K562 (cell line): Measurements from ENCODE around the gene VIT.

Experiments
- E2F6 ChIP-seq, 2 experiments: IDR thresholded peaks; 2 replicates each; pipeline ENCODE4 v1.6.1; 2011; ENCODE audit warnings: borderline replicate concordance in 1 of 2, control low read depth in 1 of 2, low read depth in 1 of 2, low read length in 1 of 2, mild to moderate bottlenecking in 1 of 2, mixed read lengths in 1 of 2, moderate library complexity in 1 of 2; ENCODE audit not compliant: insufficient read depth in 1 of 2, insufficient read length in 1 of 2, poor library complexity in 1 of 2, severe bottlenecking in 1 of 2; ENCODE audit errors: extremely low read depth in 1 of 2
- FOXM1 ChIP-seq, 2 experiments: fragments of 450-650 bp in 1 of 2; sonication (generic) in 1 of 2; formaldehyde crosslinking in 1 of 2; IDR thresholded peaks; 2 replicates each; pipeline versions ENCODE4 v1.6.1 to v1.9.0; 2017 to 2022; ENCODE audit warnings: low read depth in 2 of 2, mild to moderate bottlenecking in 2 of 2, missing genetic modification reagents in 1 of 2, moderate library complexity in 1 of 2
- HDAC1 ChIP-seq, 2 experiments: fragments of 450-650 bp; IDR thresholded peaks; 2 replicates each; pipeline ENCODE4 v1.6.1; 2016 to 2017; ENCODE audit warnings: inconsistent platforms in 1 of 2, mild to moderate bottlenecking in 1 of 2, moderate library complexity in 1 of 2
- HOMEZ ChIP-seq: fragments of 250-450 bp; sonication (Bioruptor Pico); IDR thresholded peaks from 2 replicates; pipeline ENCODE4 v1.4.0; 2020; ENCODE audit warnings: mild to moderate bottlenecking, moderate library complexity
- IRF1 ChIP-seq: sonication (generic); formaldehyde crosslinking; IDR thresholded peaks from 2 replicates; pipeline ENCODE4 v1.8.0; 2022; ENCODE audit warnings: missing genetic modification reagents, mild to moderate bottlenecking, borderline replicate concordance
- MAZ ChIP-seq, 2 experiments: fragments of 450-650 bp in 1 of 2; sonication (generic) in 1 of 2; formaldehyde crosslinking; IDR thresholded peaks in 1 of 2; conservative IDR thresholded peaks in 1 of 2; 2 replicates each; pipeline versions ENCODE4 v1.4.0 to v1.5.0; 2020; ENCODE audit warnings: mild to moderate bottlenecking in 1 of 2, missing genetic modification reagents in 1 of 2
- NR3C1 ChIP-seq: sonication (generic); formaldehyde crosslinking; IDR thresholded peaks from 2 replicates; pipeline ENCODE4 v1.8.1; 2022; ENCODE audit warnings: missing genetic modification reagents
- RAD21 ChIP-seq, 2 experiments: fragments of 250-450 bp in 1 of 2; fragments of 450-650 bp in 1 of 2; sonication (Bioruptor Pico) in 1 of 2; formaldehyde crosslinking in 1 of 2; IDR thresholded peaks in 1 of 2; conservative IDR thresholded peaks in 1 of 2; 2 replicates each; pipeline versions ENCODE4 v1.4.0 to v1.8.0; 2020 to 2022; ENCODE audit warnings: mild to moderate bottlenecking in 2 of 2, moderate library complexity in 1 of 2
- SIN3A ChIP-seq, 2 experiments: fragments of 150-350 bp in 1 of 2; IDR thresholded peaks; 2 replicates each; pipeline ENCODE4 v1.6.1; 2011 to 2016; ENCODE audit warnings: borderline replicate concordance in 2 of 2, low read depth in 2 of 2, low read length in 2 of 2, mild to moderate bottlenecking in 2 of 2, moderate library complexity in 2 of 2; ENCODE audit not compliant: control insufficient read depth in 1 of 2
- USF2 ChIP-seq: sonication (generic); formaldehyde crosslinking; IDR thresholded peaks from 2 replicates; pipeline ENCODE4 v1.5.0; 2020; ENCODE audit warnings: missing genetic modification reagents
- ZBTB33 ChIP-seq: sonication (generic); formaldehyde crosslinking; IDR thresholded peaks from 2 replicates; pipeline ENCODE4 v1.8.1; 2023; ENCODE audit warnings: mild to moderate bottlenecking, missing genetic modification reagents
- TF ChIP-seq, protein P1 (sequence below): fragments of 250-450 bp; sonication (Bioruptor Pico); IDR thresholded peaks from 2 replicates; pipeline ENCODE4 v1.5.0; 2020; ENCODE audit warnings: mild to moderate bottlenecking, borderline replicate concordance
- TF ChIP-seq, protein P2 (sequence below), 2 experiments: fragments of 450-650 bp in 1 of 2; sonication (generic) in 1 of 2; formaldehyde crosslinking in 1 of 2; IDR thresholded peaks in 1 of 2; conservative IDR thresholded peaks in 1 of 2; 2 replicates each; pipeline versions ENCODE4 v1.6.1 to v1.8.1; 2016 to 2023; ENCODE audit warnings: mild to moderate bottlenecking in 2 of 2, moderate library complexity in 2 of 2, inconsistent platforms in 1 of 2, missing genetic modification reagents in 1 of 2
- TF ChIP-seq, protein P3 (sequence below), 3 experiments: IDR thresholded peaks in 2 of 3; conservative IDR thresholded peaks in 1 of 3; 2 replicates each; pipeline ENCODE4 v1.5.1; 2011 to 2012; ENCODE audit warnings: low read length in 3 of 3, mild to moderate bottlenecking in 3 of 3, control low read depth in 2 of 3, improper control_type of control experiment in 1 of 3, inconsistent platforms in 1 of 3, low read depth in 1 of 3, mixed read lengths in 1 of 3, moderate library complexity in 1 of 3; ENCODE audit not compliant: insufficient read depth in 2 of 3

DNA sequence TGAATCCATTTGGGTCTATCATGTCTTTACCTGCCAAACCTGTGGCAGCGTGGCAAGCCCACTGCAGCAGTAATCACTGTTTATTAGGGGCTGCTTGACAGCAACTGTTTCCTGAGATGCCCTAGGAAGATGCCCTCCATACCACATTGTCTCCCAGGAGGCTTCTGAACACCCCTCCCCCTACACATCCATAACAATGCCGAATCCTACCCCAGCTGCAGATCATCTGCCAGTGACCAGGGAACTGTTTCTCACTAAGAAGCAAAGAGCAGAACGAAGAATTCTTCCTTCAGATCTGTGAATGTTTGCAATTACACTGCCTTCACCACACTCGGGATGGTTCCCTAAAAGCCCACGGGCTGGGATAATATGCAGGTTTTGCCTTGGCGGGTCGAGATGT is 127.8 kb downstream of the VIT start:
- TF ChIP-seq, protein P1, sequence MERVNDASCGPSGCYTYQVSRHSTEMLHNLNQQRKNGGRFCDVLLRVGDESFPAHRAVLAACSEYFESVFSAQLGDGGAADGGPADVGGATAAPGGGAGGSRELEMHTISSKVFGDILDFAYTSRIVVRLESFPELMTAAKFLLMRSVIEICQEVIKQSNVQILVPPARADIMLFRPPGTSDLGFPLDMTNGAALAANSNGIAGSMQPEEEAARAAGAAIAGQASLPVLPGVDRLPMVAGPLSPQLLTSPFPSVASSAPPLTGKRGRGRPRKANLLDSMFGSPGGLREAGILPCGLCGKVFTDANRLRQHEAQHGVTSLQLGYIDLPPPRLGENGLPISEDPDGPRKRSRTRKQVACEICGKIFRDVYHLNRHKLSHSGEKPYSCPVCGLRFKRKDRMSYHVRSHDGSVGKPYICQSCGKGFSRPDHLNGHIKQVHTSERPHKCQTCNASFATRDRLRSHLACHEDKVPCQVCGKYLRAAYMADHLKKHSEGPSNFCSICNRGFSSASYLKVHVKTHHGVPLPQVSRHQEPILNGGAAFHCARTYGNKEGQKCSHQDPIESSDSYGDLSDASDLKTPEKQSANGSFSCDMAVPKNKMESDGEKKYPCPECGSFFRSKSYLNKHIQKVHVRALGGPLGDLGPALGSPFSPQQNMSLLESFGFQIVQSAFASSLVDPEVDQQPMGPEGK = no peak
- TF ChIP-seq RAD21 (CRISPR knock-in tag; conservative IDR thresholded peaks at IDR 0.05 in 1 of 2, IDR thresholded peaks at IDR 0.05 in 1 of 2) (no peak), NR3C1 (CRISPR knock-in tag) (no peak), HDAC1 (IDR thresholded peaks at IDR 0.05) (no peak), ZBTB33 (CRISPR knock-in tag) (no peak), FOXM1 (IDR thresholded peaks at IDR 0.05; ENCODE audit: low read depth) (no peak), FOXM1 (CRISPR knock-in tag; IDR thresholded peaks at IDR 0.05; ENCODE audit: low read depth) (no peak), IRF1 (CRISPR knock-in tag) (no peak), HOMEZ (CRISPR knock-in tag) (no peak), E2F6 (IDR thresholded peaks at IDR 0.05; ENCODE audit: borderline replicate concordance in 1 of 2, extremely low read depth in 1 of 2, insufficient read depth in 1 of 2, insufficient read length in 1 of 2, low read depth in 1 of 2, low read length in 1 of 2, poor library complexity in 1 of 2, severe bottlenecking in 1 of 2) (no peak), USF2 (no peak), SIN3A (IDR thresholded peaks at IDR 0.05; ENCODE audit: borderline replicate concordance in 2 of 2, control insufficient read depth in 1 of 2, low read depth in 2 of 2, low read length in 2 of 2) (no peak), MAZ (CRISPR knock-in tag; conservative IDR thresholded peaks at IDR 0.05 in 1 of 2, IDR thresholded peaks at IDR 0.05 in 1 of 2) (no peak)
- TF ChIP-seq, protein P2, sequence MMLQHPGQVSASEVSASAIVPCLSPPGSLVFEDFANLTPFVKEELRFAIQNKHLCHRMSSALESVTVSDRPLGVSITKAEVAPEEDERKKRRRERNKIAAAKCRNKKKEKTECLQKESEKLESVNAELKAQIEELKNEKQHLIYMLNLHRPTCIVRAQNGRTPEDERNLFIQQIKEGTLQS (IDR thresholded peaks at IDR 0.05) = no peak
- TF ChIP-seq, protein P2 (CRISPR knock-in tag; conservative IDR thresholded peaks at IDR 0.05) = no peak
- TF ChIP-seq, protein P3, sequence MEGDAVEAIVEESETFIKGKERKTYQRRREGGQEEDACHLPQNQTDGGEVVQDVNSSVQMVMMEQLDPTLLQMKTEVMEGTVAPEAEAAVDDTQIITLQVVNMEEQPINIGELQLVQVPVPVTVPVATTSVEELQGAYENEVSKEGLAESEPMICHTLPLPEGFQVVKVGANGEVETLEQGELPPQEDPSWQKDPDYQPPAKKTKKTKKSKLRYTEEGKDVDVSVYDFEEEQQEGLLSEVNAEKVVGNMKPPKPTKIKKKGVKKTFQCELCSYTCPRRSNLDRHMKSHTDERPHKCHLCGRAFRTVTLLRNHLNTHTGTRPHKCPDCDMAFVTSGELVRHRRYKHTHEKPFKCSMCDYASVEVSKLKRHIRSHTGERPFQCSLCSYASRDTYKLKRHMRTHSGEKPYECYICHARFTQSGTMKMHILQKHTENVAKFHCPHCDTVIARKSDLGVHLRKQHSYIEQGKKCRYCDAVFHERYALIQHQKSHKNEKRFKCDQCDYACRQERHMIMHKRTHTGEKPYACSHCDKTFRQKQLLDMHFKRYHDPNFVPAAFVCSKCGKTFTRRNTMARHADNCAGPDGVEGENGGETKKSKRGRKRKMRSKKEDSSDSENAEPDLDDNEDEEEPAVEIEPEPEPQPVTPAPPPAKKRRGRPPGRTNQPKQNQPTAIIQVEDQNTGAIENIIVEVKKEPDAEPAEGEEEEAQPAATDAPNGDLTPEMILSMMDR (IDR thresholded peaks at IDR 0.05 in 2 of 3, conservative IDR thresholded peaks at IDR 0.05 in 1 of 3; ENCODE audit: insufficient read depth in 2 of 3, low read depth in 1 of 3, low read length in 3 of 3) = no peak
